Caco-2 (cell line): Measurements from ENCODE around the gene ARSA. TPM values are rescaled to one million over a fixed set of nuclear protein-coding genes. Genes with fewer than 3 reads are reported as not detected.

Experiments
- BruUV-seq: library from RNA; stranded (reverse); fragments of 400-500 nt; replicated peaks from 2 replicates; lab custom pipeline; 2021; lab: Mats Ljungman, UMichigan
- CTCF ChIA-PET: fragments of 300-600 bp; sonication (Branson Sonifier 250); formaldehyde crosslinking; loops from one replicate; lab custom pipeline; 2022; ENCODE audit warnings: antibody characterized with exemption; lab: Charles Lee
- POLR2A ChIA-PET: fragments of 300-600 bp; sonication (Branson Sonifier 250); formaldehyde crosslinking; loops from one replicate; lab custom pipeline; 2022; ENCODE audit warnings: antibody characterized with exemption; lab: Charles Lee
- DNase-seq, 2 experiments: peaks; one replicate each; pipeline versions ENCODE4 v3.0.0 to v3.0.0-alpha.2; 2020 to 2022
- H3K27me3 ChIP-seq: replicated peaks from 2 replicates; pipeline ENCODE4 v1.6.0; 2011; ENCODE audit warnings: low read length; ENCODE audit not compliant: control insufficient read depth, insufficient read depth
- H3K36me3 ChIP-seq: 2 replicates; pipeline ENCODE4 v1.5.1; 2011; ENCODE audit warnings: low read length; ENCODE audit not compliant: control insufficient read depth, insufficient read depth
- H3K4me1 ChIP-seq: fragments of 250-450 bp; sonication (Bioruptor Pico); 2 replicates; pipeline ENCODE4 v1.5.1; 2020; ENCODE audit warnings: mild to moderate bottlenecking
- H3K4me3 ChIP-seq: 2 replicates; pipeline ENCODE4 v1.5.1; 2011; ENCODE audit warnings: low read depth, mild to moderate bottlenecking, control low read depth, low read length
- H3K9me3 ChIP-seq: fragments of 250-450 bp; sonication (Bioruptor Pico); 2 replicates; pipeline ENCODE4 v1.5.1; 2020; ENCODE audit warnings: mild to moderate bottlenecking, moderate library complexity
- H3K27ac Mint-ChIP-seq: one replicate; pipeline ENCODE4 v1.8.0; 2022; ENCODE audit warnings: mixed read lengths; ENCODE audit not compliant: unreplicated experiment
- H3K27me3 Mint-ChIP-seq: one replicate; pipeline ENCODE4 v1.8.0; 2022; ENCODE audit warnings: mixed read lengths; ENCODE audit not compliant: insufficient read depth, unreplicated experiment
- H3K36me3 Mint-ChIP-seq: one replicate; pipeline ENCODE4 v1.8.0; 2022; ENCODE audit warnings: mild to moderate bottlenecking, mixed read lengths; ENCODE audit not compliant: insufficient read depth, unreplicated experiment
- H3K4me1 Mint-ChIP-seq: one replicate; pipeline ENCODE4 v1.8.0; 2022; ENCODE audit warnings: low read depth, mixed read lengths; ENCODE audit not compliant: unreplicated experiment
- H3K4me3 Mint-ChIP-seq: one replicate; pipeline ENCODE4 v1.8.0; 2022; ENCODE audit warnings: mild to moderate bottlenecking, moderate library complexity, mixed read lengths; ENCODE audit not compliant: unreplicated experiment
- H3K9me3 Mint-ChIP-seq: one replicate; pipeline ENCODE4 v1.8.0; 2022; ENCODE audit warnings: mixed read lengths; ENCODE audit not compliant: unreplicated experiment
- CTCF ChIP-seq, 2 experiments: fragments of 200-600 bp in 1 of 2; IDR thresholded peaks; 1 replicate in 1 of 2; 2 replicates in 1 of 2; pipeline versions ENCODE4 v1.5.1 to v1.8.0; 2011 to 2022; ENCODE audit warnings: antibody characterized with exemption in 1 of 2, control low read depth in 1 of 2, inconsistent platforms in 1 of 2, low read depth in 1 of 2, low read length in 1 of 2, mild to moderate bottlenecking in 1 of 2, moderate library complexity in 1 of 2; ENCODE audit not compliant: insufficient read depth in 1 of 2, severe bottlenecking in 1 of 2, unreplicated experiment in 1 of 2
- intact Hi-C: fragments of 100-400 bp; cut with micrococcal nuclease; formaldehyde crosslinking; loops from one replicate; pipeline ENCODE4 v1.10.0; 2022; ENCODE audit not compliant: unreplicated experiment
- total RNA-seq: library from RNA; stranded (reverse); gene quantifications from 2 replicates; pipeline ENCODE4 v1.2.3, GENCODE V29; 2022

The ARSA gene
- total RNA-seq, 1 experiment from 2014 or later, result 11.5 TPM

GRCh38 chr22:50626314-50626849, 1.6 kb downstream of the ARSA start:
- Histone ChIP-seq H3K9me3 (no peaks in the 10 kb centered on the region), H3K4me3 (no peak overlapping the region), H3K27me3 (no peaks in the 10 kb centered on the region), H3K4me1 (peaks cover 26% of the 10 kb centered on the region), H3K36me3 (no peaks in the 10 kb centered on the region; the same call in 1 of the 2 replicates)
- BruUV-seq, result no TSS peak
- H3K36me3 Mint-ChIP-seq, result no peaks in the 10 kb centered on the region
- DNase-seq, result no peak
- intact Hi-C loops, result no loop called here
- ChIA-PET POLR2A (no interaction called here), CTCF (no interaction called here)
- no peak for TF ChIP-seq CTCF (IDR thresholded peaks at IDR 0.05; ENCODE audit: insufficient read depth in 1 of 2, low read depth in 1 of 2, low read length in 1 of 2, severe bottlenecking in 1 of 2, unreplicated experiment in 1 of 2)
- H3K27ac Mint-ChIP-seq, result no peak overlapping the region
- H3K4me3 Mint-ChIP-seq, result peak overlapping the region; percentile 77
- H3K27me3 Mint-ChIP-seq, result no peaks in the 10 kb centered on the region
- H3K4me1 Mint-ChIP-seq, result peaks cover 22% of the 10 kb centered on the region
- no peaks in the 10 kb centered on the region for H3K9me3 Mint-ChIP-seq

- DNase-seq, result no peak
- H3K36me3 Mint-ChIP-seq, result no peaks in the 10 kb centered on the region
- no TSS peak for BruUV-seq
These were observed 2.2 kb downstream of the ARSA start for GRCh38 chr22:50625568-50626313.

More at GRCh38 chr22:50625568-50626313, 2.2 kb downstream of the ARSA start:
- Mint-ChIP-seq H3K9me3 (no peaks in the 10 kb centered on the region), H3K27ac (no peak overlapping the region), H3K4me3 (no peak overlapping the region), H3K27me3 (no peaks in the 10 kb centered on the region), H3K4me1 (peaks cover 22% of the 10 kb centered on the region)
- ChIA-PET CTCF (interaction anchor here (0.7 kb wide), 1 partner anchor 35 kb away, joined by 9 read pairs; no protein-coding TSS in a partner anchor), POLR2A (interaction anchor here (0.6 kb wide), 1 partner anchor 118 kb away, joined by 3 read pairs; the partner anchor contains the start of gene NCAPH2)
- Histone ChIP-seq H3K36me3 (no peaks in the 10 kb centered on the region; the same call in 1 of the 2 replicates), H3K27me3 (no peaks in the 10 kb centered on the region), H3K4me1 (peaks cover 26% of the 10 kb centered on the region), H3K9me3 (no peaks in the 10 kb centered on the region), H3K4me3 (no peak overlapping the region)
- TF ChIP-seq CTCF (IDR thresholded peaks at IDR 0.05; ENCODE audit: insufficient read depth in 1 of 2, low read depth in 1 of 2, low read length in 1 of 2, severe bottlenecking in 1 of 2, unreplicated experiment in 1 of 2), result no peak
- intact Hi-C loops, result no loop called here
